IMR-90 (cell line): ENCODE data around the gene STK32A. TPM values are rescaled to one million over a fixed set of nuclear protein-coding genes. Genes with fewer than 3 reads are reported as not detected.

Experiments
- ATAC-seq: fragments of 200-7000 bp; cut with Tn5 transposase; 2 replicates; pipeline ENCODE4 v1.9.1; 2020; ENCODE audit warnings: low read depth, mild to moderate bottlenecking, moderate library complexity
- BruUV-seq: library from RNA; stranded (reverse); fragments of 400-500 nt; replicated peaks from 2 replicates; lab custom pipeline; 2021; lab: Mats Ljungman, UMichigan
- CTCF ChIA-PET: fragments of 300-600 bp; formaldehyde crosslinking; extraction: SDS; loops from one replicate; lab custom pipeline; 2021; ENCODE audit warnings: antibody characterized with exemption; lab: Yijun Ruan, JAX
- POLR2A ChIA-PET: fragments of 300-600 bp; sonication (Branson Sonifier 250); formaldehyde crosslinking; loops from one replicate; lab custom pipeline; 2022; ENCODE audit warnings: antibody characterized with exemption; ENCODE audit not compliant: unreplicated experiment; lab: Charles Lee
- DNase-seq: peaks from one replicate; pipeline ENCODE4 v3.0.0; 2013
- H2AFZ ChIP-seq: replicated peaks from 2 replicates; pipeline ENCODE3; 2013; ENCODE audit warnings: low read length, mild to moderate bottlenecking; ENCODE audit not compliant: poor library complexity
- H2AK5ac ChIP-seq: 2 replicates; pipeline ENCODE4 v1.6.1; 2013; ENCODE audit warnings: low read depth, low read length, inconsistent platforms
- H2AK9ac ChIP-seq: replicated peaks from 2 replicates; pipeline ENCODE3; 2013; ENCODE audit warnings: mild to moderate bottlenecking, low read depth, low read length, moderate library complexity; ENCODE audit not compliant: poor library complexity
- H2BK120ac ChIP-seq: 2 replicates; pipeline ENCODE4 v1.6.1; 2013; ENCODE audit warnings: low read depth, low read length, inconsistent platforms
- H2BK15ac ChIP-seq: 3 replicates; pipeline ENCODE4 v1.6.1; 2013; ENCODE audit warnings: low read depth, low read length, inconsistent platforms
- H2BK20ac ChIP-seq: 2 replicates; pipeline ENCODE4 v1.6.1; 2013; ENCODE audit warnings: low read depth, mild to moderate bottlenecking, inconsistent platforms, low read length, moderate library complexity
- H2BK5ac ChIP-seq: 2 replicates; pipeline ENCODE4 v1.6.1; 2013; ENCODE audit warnings: mild to moderate bottlenecking, low read depth, low read length, inconsistent platforms; ENCODE audit not compliant: poor library complexity, severe bottlenecking
- H3K14ac ChIP-seq: replicated peaks from 2 replicates; pipeline ENCODE4 v1.6.1; 2013; ENCODE audit warnings: low read depth, low read length, inconsistent platforms
- H3K18ac ChIP-seq: 2 replicates; pipeline ENCODE4 v1.6.1; 2013; ENCODE audit warnings: low read depth, low read length, control low read depth
- H3K23ac ChIP-seq: 2 replicates; pipeline ENCODE4 v1.6.1; 2013; ENCODE audit warnings: low read depth, low read length, inconsistent platforms
- H3K27ac ChIP-seq: 2 replicates; pipeline ENCODE4 v1.5.1; 2013; ENCODE audit warnings: mild to moderate bottlenecking, control low read depth, low read length; ENCODE audit not compliant: insufficient read depth
- H3K27me3 ChIP-seq: 2 replicates; pipeline ENCODE4 v1.6.1; 2013; ENCODE audit warnings: low read length; ENCODE audit not compliant: control insufficient read depth, insufficient read depth
- H3K36me3 ChIP-seq: 2 replicates; pipeline ENCODE4 v1.6.1; 2013; ENCODE audit warnings: low read length, mixed read lengths; ENCODE audit not compliant: control insufficient read depth, insufficient read depth
- H3K4ac ChIP-seq: 2 replicates; pipeline ENCODE4 v1.6.1; 2013; ENCODE audit warnings: low read depth, low read length, inconsistent platforms
- H3K4me1 ChIP-seq: 2 replicates; pipeline ENCODE4 v1.6.1; 2013; ENCODE audit warnings: low read length, mixed read lengths; ENCODE audit not compliant: control insufficient read depth, insufficient read depth
- H3K4me2 ChIP-seq: 2 replicates; pipeline ENCODE4 v1.6.1; 2013; ENCODE audit warnings: low read depth, mild to moderate bottlenecking, control low read depth, low read length, moderate library complexity
- H3K4me3 ChIP-seq: 2 replicates; pipeline ENCODE4 v1.5.1; 2013; ENCODE audit warnings: low read depth, mild to moderate bottlenecking, control low read depth, low read length, moderate library complexity; ENCODE audit not compliant: insufficient read depth
- H3K56ac ChIP-seq: 2 replicates; pipeline ENCODE4 v1.6.1; 2013; ENCODE audit warnings: low read length, inconsistent platforms; ENCODE audit not compliant: insufficient read depth; ENCODE audit errors: extremely low read depth
- H3K79me1 ChIP-seq, 2 experiments: 2 replicates each; pipeline ENCODE4 v1.6.1; 2013; ENCODE audit warnings: low read length in 2 of 2, inconsistent platforms in 1 of 2, low read depth in 1 of 2
- H3K9ac ChIP-seq: 2 replicates; pipeline ENCODE4 v1.6.1; 2013; ENCODE audit warnings: low read depth, low read length, control low read depth
- H3K9me1 ChIP-seq: 2 replicates; pipeline ENCODE4 v1.6.1; 2013; ENCODE audit warnings: low read length, inconsistent platforms; ENCODE audit not compliant: insufficient read depth
- H3K9me3 ChIP-seq: 2 replicates; pipeline ENCODE4 v1.6.1; 2013; ENCODE audit warnings: low read length; ENCODE audit not compliant: control insufficient read depth, insufficient read depth
- H4K20me1 ChIP-seq: 2 replicates; pipeline ENCODE4 v1.6.1; 2013; ENCODE audit warnings: low read length, inconsistent platforms; ENCODE audit not compliant: insufficient read depth
- H4K5ac ChIP-seq: 2 replicates; pipeline ENCODE4 v1.6.1; 2013; ENCODE audit warnings: mild to moderate bottlenecking, low read depth, low read length, control low read depth
- H4K8ac ChIP-seq, 2 experiments: 2 replicates each; pipeline ENCODE4 v1.6.1; 2013; ENCODE audit warnings: low read depth in 2 of 2, low read length in 2 of 2, control low read depth in 1 of 2, inconsistent platforms in 1 of 2
- H4K91ac ChIP-seq: 2 replicates; pipeline ENCODE4 v1.6.1; 2013; ENCODE audit warnings: low read depth, low read length, inconsistent platforms; ENCODE audit not compliant: insufficient read depth
- BHLHE40 ChIP-seq: fragments of 150-350 bp; IDR thresholded peaks from 2 replicates; pipeline ENCODE4 v1.6.1; 2016; ENCODE audit warnings: mild to moderate bottlenecking, low read depth, low read length
- CEBPB ChIP-seq: IDR thresholded peaks from 2 replicates; pipeline ENCODE4 v1.6.1; 2012; ENCODE audit warnings: low read depth, low read length, improper control_type of control experiment
- CHD1 ChIP-seq: IDR thresholded peaks from 2 replicates; pipeline ENCODE4 v1.6.1; 2012; ENCODE audit warnings: low read depth, low read length, improper control_type of control experiment
- CTCF ChIP-seq: conservative IDR thresholded peaks from 2 replicates; pipeline ENCODE4 v1.5.1; 2012; ENCODE audit warnings: mild to moderate bottlenecking, low read depth, low read length, improper control_type of control experiment
- FOS ChIP-seq: fragments of 150-350 bp; IDR thresholded peaks from 2 replicates; pipeline ENCODE4 v1.6.1; 2016; ENCODE audit warnings: low read depth, low read length
- MAFK ChIP-seq: IDR thresholded peaks from 2 replicates; pipeline ENCODE4 v1.6.1; 2012; ENCODE audit warnings: low read depth, low read length, improper control_type of control experiment
- MAZ ChIP-seq: IDR thresholded peaks from 2 replicates; pipeline ENCODE4 v1.6.1; 2012; ENCODE audit warnings: low read depth, mild to moderate bottlenecking, low read length, improper control_type of control experiment, moderate library complexity, borderline replicate concordance
- MXI1 ChIP-seq: IDR thresholded peaks from 2 replicates; pipeline ENCODE4 v1.6.1; 2012; ENCODE audit warnings: low read depth, mild to moderate bottlenecking, low read length, moderate library complexity, borderline replicate concordance
- NFE2L2 ChIP-seq: fragments of 150-350 bp; IDR thresholded peaks from 2 replicates; pipeline ENCODE4 v1.6.1; 2016; ENCODE audit warnings: low read depth, mild to moderate bottlenecking, low read length
- POLR2A ChIP-seq: IDR thresholded peaks from 2 replicates; pipeline ENCODE4 v1.6.1; 2012; ENCODE audit warnings: mild to moderate bottlenecking, low read depth, low read length
- RAD21 ChIP-seq: IDR thresholded peaks from 2 replicates; pipeline ENCODE4 v1.6.1; 2012; ENCODE audit warnings: low read length, improper control_type of control experiment
- RCOR1 ChIP-seq: IDR thresholded peaks from 2 replicates; pipeline ENCODE4 v1.6.1; 2012; ENCODE audit warnings: mild to moderate bottlenecking, low read length, improper control_type of control experiment; ENCODE audit not compliant: insufficient replicate concordance
- RFX5 ChIP-seq: IDR thresholded peaks from 2 replicates; pipeline ENCODE4 v1.8.0; 2012; ENCODE audit warnings: low read depth, mild to moderate bottlenecking, low read length, moderate library complexity
- WGBS, 2 experiments: methylation state at CpG; one replicate each; pipeline versions ENCODE4 v1.1.5 to v1.1.7; 2013; ENCODE audit warnings: missing lambda C conversion rate in 2 of 2; ENCODE audit not compliant: insufficient read length in 1 of 2; ENCODE audit errors: extremely low coverage in 2 of 2; 5-methylcytosine and 5-hydroxymethylcytosine counted together
- dilution Hi-C: fragments of 300-500 bp; cut with HindIII; formaldehyde crosslinking; loops from one replicate; pipeline ENCODE4 v1.14.3; 2018; ENCODE audit warnings: low sequenced_read_pairs; ENCODE audit not compliant: unreplicated experiment
- in situ Hi-C: fragments of 300-500 bp; cut with MboI; formaldehyde crosslinking; loops from 3 replicates; pipeline ENCODE4 v1.14.3; 2019; ENCODE audit warnings: low sequenced_read_pairs, inconsistent platforms, mixed read lengths
- intact Hi-C: fragments of 100-400 bp; cut with micrococcal nuclease; formaldehyde crosslinking; loops from 2 replicates; pipeline ENCODE4 v1.10.0; 2022
- polyA plus RNA-seq, 3 experiments: library from polyadenylated mRNA; depleted of rRNA; stranded (reverse); fragments of >200 nt; gene quantifications; 2 replicates each; pipeline ENCODE4 v1.2.3, GENCODE V29; 2012; ENCODE audit warnings: low replicate concordance in 1 of 3
- total RNA-seq: library from RNA; depleted of rRNA; stranded (reverse); fragments of >200 nt; gene quantifications from 2 replicates; pipeline ENCODE4 v1.2.3, GENCODE V29; 2012
- TF ChIP-seq, protein P1 (sequence below): fragments of 150-350 bp; IDR thresholded peaks from 2 replicates; pipeline ENCODE4 v1.6.1; 2017; ENCODE audit warnings: mild to moderate bottlenecking, antibody characterized with exemption, low read length, low read depth
- TF ChIP-seq, protein P2 (sequence below): fragments of 150-350 bp; IDR thresholded peaks from 2 replicates; pipeline ENCODE4 v1.6.1; 2016; ENCODE audit warnings: low read depth, mild to moderate bottlenecking, low read length, moderate library complexity, borderline replicate concordance

Gene STK32A
- total and polyA plus RNA-seq, 2 of the 4 experiments (the other 2 are of a cell fraction) = 0.12 to 0.18 TPM

- Histone ChIP-seq H3K14ac (0 out of 2 replicates have a peak overlapping the region, but pooled peaks have one; percentile 29), H3K4me3 (peak overlapping the region; percentile 30; the same call in 1 of the 2 replicates), H3K9me1 (no peaks in the 10 kb centered on the region), H3K9ac (peak overlapping the region; percentile 21; the same call in 1 of the 2 replicates), H3K79me1 (no peaks in the 10 kb centered on the region), H3K4me2 (peak overlapping the region; percentile 64; the same call in 1 of the 2 replicates), H3K23ac (0 out of 2 replicates have a peak overlapping the region, but pooled peaks have one; percentile 24), H3K27me3 (no peaks in the 10 kb centered on the region; the same call in 1 of the 2 replicates), H3K56ac (no peak overlapping the region; the same call in 1 of the 2 replicates), H2BK5ac (no peak overlapping the region), H3K36me3 (no peaks in the 10 kb centered on the region), H2AFZ (peak overlapping the region; percentile 85), H2BK15ac (no peak overlapping the region), H2BK20ac (no peak overlapping the region; the same call in 1 of the 2 replicates), H3K4me1 (no peaks in the 10 kb centered on the region; the same call in 1 of the 2 replicates), H4K91ac (no peak overlapping the region), H3K9me3 (peaks cover 2% of the 10 kb centered on the region; the same call in 1 of the 2 replicates), H2AK5ac (no peak overlapping the region), H3K18ac (no peak overlapping the region), H2BK120ac (no peak overlapping the region; the same call in 1 of the 2 replicates), H4K5ac (peak overlapping the region; percentile 55), H3K4ac (peak overlapping the region; percentile 65; the same call in 1 of the 2 replicates), H3K27ac (peak overlapping the region; percentile 28; the same call in 1 of the 2 replicates), H4K8ac (peak overlapping the region; percentile 16 to 94; a peak in 2 of 4 replicates), H2AK9ac (no peak overlapping the region), H4K20me1 (no peaks in the 10 kb centered on the region)
- dilution Hi-C loops (no loop called here), intact Hi-C loops (no loop called here), in situ Hi-C loops (no loop called here)
- BruUV-seq = no TSS peak
- TF ChIP-seq FOS (no peak), RCOR1 (no peak), CHD1 (no peak), MAZ (no peak), NFE2L2 (no peak), RFX5 (no peak), MAFK (no peak), POLR2A (no peak), CEBPB (no peak), MXI1 (no peak), CTCF (no peak), RAD21 (no peak), BHLHE40 (no peak)
- TF ChIP-seq, protein P1, sequence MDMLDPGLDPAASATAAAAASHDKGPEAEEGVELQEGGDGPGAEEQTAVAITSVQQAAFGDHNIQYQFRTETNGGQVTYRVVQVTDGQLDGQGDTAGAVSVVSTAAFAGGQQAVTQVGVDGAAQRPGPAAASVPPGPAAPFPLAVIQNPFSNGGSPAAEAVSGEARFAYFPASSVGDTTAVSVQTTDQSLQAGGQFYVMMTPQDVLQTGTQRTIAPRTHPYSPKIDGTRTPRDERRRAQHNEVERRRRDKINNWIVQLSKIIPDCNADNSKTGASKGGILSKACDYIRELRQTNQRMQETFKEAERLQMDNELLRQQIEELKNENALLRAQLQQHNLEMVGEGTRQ = no peak
- TF ChIP-seq, protein P2, sequence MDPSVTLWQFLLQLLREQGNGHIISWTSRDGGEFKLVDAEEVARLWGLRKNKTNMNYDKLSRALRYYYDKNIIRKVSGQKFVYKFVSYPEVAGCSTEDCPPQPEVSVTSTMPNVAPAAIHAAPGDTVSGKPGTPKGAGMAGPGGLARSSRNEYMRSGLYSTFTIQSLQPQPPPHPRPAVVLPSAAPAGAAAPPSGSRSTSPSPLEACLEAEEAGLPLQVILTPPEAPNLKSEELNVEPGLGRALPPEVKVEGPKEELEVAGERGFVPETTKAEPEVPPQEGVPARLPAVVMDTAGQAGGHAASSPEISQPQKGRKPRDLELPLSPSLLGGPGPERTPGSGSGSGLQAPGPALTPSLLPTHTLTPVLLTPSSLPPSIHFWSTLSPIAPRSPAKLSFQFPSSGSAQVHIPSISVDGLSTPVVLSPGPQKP = no peak
- ATAC-seq = peak; percentile 48; the same call in 1 of the 2 replicates
- CTCF ChIA-PET = no interaction called here
- no peak for DNase-seq
- WGBS, 2 experiments = no CpG with 5 or more reads among the region's 4 CpGs
- POLR2A ChIA-PET = no interaction called here
These were observed 147.9 kb downstream of the STK32A start for GRCh38 chr5:147382776-147383175.
